SK-N-SH treated with all-trans-retinoic acid at 6 μM for 48 hours (cell line): ENCODE measurements around the gene SNHG17.

ENCODE experiments used
- BACH2 ChIP-seq: fragments of 250-450 bp; sonication (Bioruptor Pico); IDR thresholded peaks from 2 replicates; pipeline ENCODE4 v1.9.0; 2021; ENCODE audit warnings: mild to moderate bottlenecking, borderline replicate concordance
- CREB5 ChIP-seq: fragments of 250-450 bp; sonication (Bioruptor Pico); IDR thresholded peaks from 2 replicates; pipeline ENCODE4 v1.5.1; 2020; ENCODE audit warnings: low read depth, mild to moderate bottlenecking, moderate library complexity
- PATZ1 ChIP-seq: fragments of 250-450 bp; sonication (Bioruptor Pico); IDR thresholded peaks from 2 replicates; pipeline ENCODE4 v1.8.0; 2020; ENCODE audit warnings: mild to moderate bottlenecking, moderate library complexity, borderline replicate concordance
- TOX ChIP-seq: fragments of 250-450 bp; sonication (Bioruptor Pico); IDR thresholded peaks from 2 replicates; pipeline ENCODE4 v1.8.0; 2021; ENCODE audit warnings: mild to moderate bottlenecking, moderate library complexity, borderline replicate concordance
- TSHZ2 ChIP-seq: fragments of 250-450 bp; sonication (Bioruptor Pico); IDR thresholded peaks from 2 replicates; pipeline ENCODE4 v1.5.0; 2020; ENCODE audit warnings: mild to moderate bottlenecking, moderate library complexity
- ZFP30 ChIP-seq: fragments of 450-650 bp; formaldehyde crosslinking; IDR thresholded peaks from 2 replicates; pipeline ENCODE4 v1.5.0; 2022; ENCODE audit warnings: mild to moderate bottlenecking, moderate library complexity

GRCh38 chr20:38427655-38428023 is 7.5 kb downstream of the SNHG17 start:
- no peak for TF ChIP-seq PATZ1 (CRISPR knock-in tag)
- no peak for TF ChIP-seq BACH2
- TF ChIP-seq TOX (CRISPR knock-in tag) = no peak
- no peak for TF ChIP-seq ZFP30 (CRISPR knock-in tag)
- TF ChIP-seq TSHZ2 (CRISPR knock-in tag) = no peak
- TF ChIP-seq CREB5 (CRISPR knock-in tag) = no peak
